Prostate gland (tissue), 2 donors: Measurements from ENCODE around the gene KCNJ6. TPM values are rescaled to one million over a fixed set of nuclear protein-coding genes. Genes with fewer than 3 reads are reported as not detected.

Experiments
- DNase-seq: peaks from one replicate; pipeline ENCODE4 v3.0.0-alpha.2; 2019; ENCODE audit warnings: low spot score
- H3K27ac ChIP-seq, 2 donors: fragments of 200-600 bp; sonication (generic); 2 replicates each; pipeline ENCODE4 v1.5.1; 2017 to 2019
- H3K27me3 ChIP-seq: fragments of 200-600 bp; sonication (generic); replicated peaks from 2 replicates; pipeline ENCODE4 v1.5.1; 2019; ENCODE audit not compliant: insufficient read depth
- H3K36me3 ChIP-seq, 2 donors: fragments of 200-600 bp; sonication (generic); 1 replicate in 1 of 2; 2 replicates in 1 of 2; pipeline versions ENCODE4 v1.5.1 to v1.8.1; 2017 to 2019
- H3K4me1 ChIP-seq: fragments of 200-600 bp; sonication (generic); replicated peaks from 2 replicates; pipeline ENCODE4 v1.5.1; 2019
- H3K4me3 ChIP-seq, 2 donors: fragments of 200-600 bp; sonication (generic); 2 replicates each; pipeline ENCODE4 v1.5.1; 2017 to 2019
- H3K9me3 ChIP-seq: fragments of 200-600 bp; sonication (generic); 2 replicates; pipeline ENCODE4 v1.5.1; 2017
- POLR2A ChIP-seq: fragments of 450-650 bp; IDR thresholded peaks from one replicate; pipeline ENCODE4 v1.6.1; 2016; ENCODE audit warnings: antibody characterized with exemption, mild to moderate bottlenecking
- POLR2AphosphoS5 ChIP-seq: sonication (generic); formaldehyde crosslinking; IDR thresholded peaks from one replicate; pipeline ENCODE4 v1.6.1; 2017; ENCODE audit warnings: antibody characterized with exemption
- WGBS: methylation state at CpG from one replicate; pipeline ENCODE4 v1.1.5; 2018; 5-methylcytosine and 5-hydroxymethylcytosine counted together
- intact Hi-C: fragments of 100-400 bp; cut with DNase I; formaldehyde crosslinking; loops from one replicate; pipeline ENCODE4 v1.14.2; 2022
- total RNA-seq, 2 donors: library from RNA; depleted of rRNA; stranded (reverse); fragments of >200 nt; gene quantifications; one replicate each; pipeline ENCODE4 v1.1.0, GENCODE V29; 2016
- TF ChIP-seq, protein P1 (sequence below), 4 experiments: fragments of 200-600 bp in 2 of 4; fragments of 450-650 bp in 2 of 4; sonication (generic) in 2 of 4; IDR thresholded peaks; 1 replicate in 3 of 4; 2 replicates in 1 of 4; pipeline ENCODE4 v1.5.1; 2016 to 2019; ENCODE audit warnings: antibody characterized with exemption in 4 of 4, mild to moderate bottlenecking in 2 of 4, moderate library complexity in 2 of 4

Gene KCNJ6
- total RNA-seq, 2 donors from 2014 or later = 0.23 to 0.36 TPM

DNA sequence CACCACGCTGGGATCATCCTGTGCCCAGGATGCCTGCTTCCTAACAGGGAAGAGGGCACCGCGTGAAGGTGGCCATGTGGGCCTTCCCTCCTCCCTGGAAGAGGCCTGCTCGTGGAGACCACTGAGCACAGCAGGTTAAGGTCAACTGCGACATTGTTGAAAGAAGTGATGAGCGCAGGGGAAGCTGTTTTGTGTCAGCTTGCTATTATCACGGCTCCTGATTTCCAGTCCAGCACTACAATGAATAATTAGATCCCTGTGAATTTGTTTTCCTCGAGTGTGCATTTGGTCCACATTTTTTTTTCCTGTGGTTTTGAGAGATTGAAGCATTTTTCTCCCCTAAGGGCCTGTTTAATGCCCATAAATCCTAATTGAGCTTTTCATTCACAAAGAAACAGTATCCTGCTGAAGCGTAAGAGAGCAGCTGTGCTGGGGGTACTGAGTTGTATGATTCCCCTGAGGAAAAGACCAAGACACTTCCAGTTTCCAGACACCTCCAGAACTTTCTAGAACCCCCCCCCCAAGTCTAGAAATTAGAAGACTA is 204.9 kb downstream of the KCNJ6 start:
- intact Hi-C loops = loop anchor here (5.0 kb wide), 1 partner anchor 641 kb away; no protein-coding TSS in a partner anchor
- no peak for DNase-seq
- Histone ChIP-seq H3K9me3 (no peaks in the 10 kb centered on the region), H3K4me1 (no peaks in the 10 kb centered on the region), H3K36me3 (no peaks in the 10 kb centered on the region), H3K27ac (no peak overlapping the region), H3K27me3 (no peaks in the 10 kb centered on the region), H3K4me3 (no peak overlapping the region)
- WGBS = 87% methylated on average over 9 of the region's 9 CpGs
- TF ChIP-seq, protein P1, sequence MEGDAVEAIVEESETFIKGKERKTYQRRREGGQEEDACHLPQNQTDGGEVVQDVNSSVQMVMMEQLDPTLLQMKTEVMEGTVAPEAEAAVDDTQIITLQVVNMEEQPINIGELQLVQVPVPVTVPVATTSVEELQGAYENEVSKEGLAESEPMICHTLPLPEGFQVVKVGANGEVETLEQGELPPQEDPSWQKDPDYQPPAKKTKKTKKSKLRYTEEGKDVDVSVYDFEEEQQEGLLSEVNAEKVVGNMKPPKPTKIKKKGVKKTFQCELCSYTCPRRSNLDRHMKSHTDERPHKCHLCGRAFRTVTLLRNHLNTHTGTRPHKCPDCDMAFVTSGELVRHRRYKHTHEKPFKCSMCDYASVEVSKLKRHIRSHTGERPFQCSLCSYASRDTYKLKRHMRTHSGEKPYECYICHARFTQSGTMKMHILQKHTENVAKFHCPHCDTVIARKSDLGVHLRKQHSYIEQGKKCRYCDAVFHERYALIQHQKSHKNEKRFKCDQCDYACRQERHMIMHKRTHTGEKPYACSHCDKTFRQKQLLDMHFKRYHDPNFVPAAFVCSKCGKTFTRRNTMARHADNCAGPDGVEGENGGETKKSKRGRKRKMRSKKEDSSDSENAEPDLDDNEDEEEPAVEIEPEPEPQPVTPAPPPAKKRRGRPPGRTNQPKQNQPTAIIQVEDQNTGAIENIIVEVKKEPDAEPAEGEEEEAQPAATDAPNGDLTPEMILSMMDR (IDR thresholded peaks at IDR 0.05) = no peak
- TF ChIP-seq POLR2A = no peak
- no peak for TF ChIP-seq POLR2AphosphoS5

DNA sequence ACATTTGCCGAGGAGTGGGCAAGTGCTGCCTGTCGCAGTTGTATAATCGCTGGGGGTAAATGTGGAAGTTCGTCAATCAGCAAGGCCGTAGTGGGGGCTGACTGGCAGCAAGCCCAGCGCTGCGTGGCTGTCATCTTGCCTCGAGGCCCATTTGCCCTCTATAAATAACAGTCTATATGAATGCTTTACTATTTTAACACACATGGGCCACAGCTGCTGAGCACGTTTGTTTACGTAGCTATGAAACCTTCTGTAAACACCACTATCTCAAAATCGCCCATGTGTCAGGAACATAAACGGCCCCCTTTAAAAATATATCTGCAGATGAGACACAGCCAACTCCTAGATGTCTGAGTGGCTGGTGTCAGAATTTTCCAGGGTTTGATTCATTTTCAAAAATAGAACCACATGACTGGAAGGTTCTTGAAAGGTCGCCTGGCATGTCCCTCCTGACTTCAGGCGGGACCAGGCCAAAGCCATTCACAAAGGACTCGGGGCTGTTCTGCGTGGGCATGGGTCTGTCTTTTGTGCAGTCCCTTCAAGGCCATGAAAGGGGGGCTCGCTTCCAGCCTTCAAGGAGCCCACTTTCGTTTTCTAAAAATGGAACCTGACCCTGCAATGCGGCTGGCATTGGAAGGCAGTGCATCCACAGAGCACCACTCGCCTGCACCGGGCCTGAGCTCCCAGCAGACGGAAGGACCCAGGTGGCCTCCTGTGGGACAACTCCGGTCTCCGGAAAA is 205.5 kb downstream of the KCNJ6 start:
- no peak for TF ChIP-seq POLR2AphosphoS5
- TF ChIP-seq POLR2A = no peak
- TF ChIP-seq, protein P1 (IDR thresholded peaks at IDR 0.05) = no peak
- no peak overlapping the region for H3K4me3 ChIP-seq
- DNase-seq = no peak
- no peaks in the 10 kb centered on the region for H3K9me3 ChIP-seq
- WGBS = 50% methylated on average over 24 of the region's 24 CpGs
- intact Hi-C loops = loop anchor here (5.0 kb wide), 1 partner anchor 642 kb away; no protein-coding TSS in a partner anchor
- no peaks in the 10 kb centered on the region for H3K27me3 ChIP-seq
- no peaks in the 10 kb centered on the region for H3K4me1 ChIP-seq
- no peaks in the 10 kb centered on the region for H3K36me3 ChIP-seq
- H3K27ac ChIP-seq = no peak overlapping the region

DNA sequence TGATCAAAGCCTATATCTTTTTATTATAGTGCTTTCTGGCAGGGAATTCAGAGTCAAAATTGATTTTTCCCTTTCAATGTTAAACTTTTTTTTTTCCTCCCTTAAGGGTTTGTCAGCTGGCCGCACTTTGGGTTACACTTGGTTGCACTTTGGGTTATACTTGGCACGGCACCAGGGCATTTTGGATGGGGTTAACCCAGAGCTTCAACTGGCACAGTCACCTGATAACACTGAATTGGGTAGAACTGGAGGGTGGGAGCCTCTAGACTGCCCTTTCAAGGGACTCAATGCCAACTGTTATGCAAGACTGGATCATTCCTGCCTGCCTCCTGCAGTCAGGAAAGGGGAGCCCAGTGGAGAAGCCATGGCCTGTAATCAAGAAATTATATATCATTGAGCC is 211.5 kb downstream of the KCNJ6 start:
- no peak for TF ChIP-seq POLR2AphosphoS5
- TF ChIP-seq POLR2A = no peak
- TF ChIP-seq, protein P1 (IDR thresholded peaks at IDR 0.05) = no peak
- Histone ChIP-seq H3K4me1 (no peaks in the 10 kb centered on the region), H3K36me3 (no peaks in the 10 kb centered on the region), H3K27me3 (no peaks in the 10 kb centered on the region), H3K27ac (no peak overlapping the region), H3K9me3 (no peaks in the 10 kb centered on the region), H3K4me3 (no peak overlapping the region)
- intact Hi-C loops = no loop called here
- no peak for DNase-seq
- WGBS = 62% methylated on average over 2 of the region's 2 CpGs

DNA sequence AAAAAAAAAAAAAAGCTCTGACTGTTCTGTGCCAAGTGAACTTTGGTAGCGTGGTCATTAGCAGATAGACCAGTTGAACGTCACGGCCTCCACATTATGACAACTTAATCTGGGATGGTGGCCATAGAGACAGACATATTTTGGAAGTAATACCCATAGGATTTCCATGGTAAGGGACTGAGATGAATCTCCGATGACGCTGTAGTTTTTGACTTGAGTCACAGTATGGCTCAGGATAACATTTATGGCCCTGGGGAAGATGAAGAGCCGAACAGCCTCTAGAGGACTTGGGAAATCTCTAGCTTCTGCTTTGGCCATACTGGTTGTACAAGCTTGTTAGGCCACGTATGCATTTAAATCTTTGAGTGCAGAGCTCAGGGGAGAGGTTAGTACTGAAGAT is 214.0 kb downstream of the KCNJ6 start:
- H3K36me3 ChIP-seq = no peaks in the 10 kb centered on the region
- H3K4me3 ChIP-seq = no peak overlapping the region
- no peak for DNase-seq
- intact Hi-C loops = no loop called here
- H3K27me3 ChIP-seq = no peaks in the 10 kb centered on the region
- H3K27ac ChIP-seq = no peak overlapping the region
- no peaks in the 10 kb centered on the region for H3K9me3 ChIP-seq
- no peaks in the 10 kb centered on the region for H3K4me1 ChIP-seq
- TF ChIP-seq POLR2AphosphoS5 (no peak), POLR2A (no peak)
- TF ChIP-seq, protein P1 (IDR thresholded peaks at IDR 0.05) = no peak
- WGBS = 93% methylated on average over 7 of the region's 7 CpGs
